GM13976 (cell line): Measurements from ENCODE around the gene DLD.

Experiments used
- DNase-seq: peaks from one replicate; pipeline ENCODE4 v3.0.0; 2012; ENCODE audit warnings: low spot score
- CTCF ChIP-seq: IDR thresholded peaks from 2 replicates; pipeline ENCODE4 v1.5.1; 2012; ENCODE audit warnings: borderline replicate concordance, mild to moderate bottlenecking; ENCODE audit not compliant: insufficient read depth; ENCODE audit errors: extremely low read depth, missing control alignments, control extremely low read depth
- in situ Hi-C: fragments of 300-500 bp; cut with MboI; formaldehyde crosslinking; loops from one replicate; pipeline ENCODE4 v1.12.0; 2022; ENCODE audit warnings: low sequenced_read_pairs, mixed read lengths, inconsistent platforms; ENCODE audit not compliant: unreplicated experiment

The DLD gene

DNA sequence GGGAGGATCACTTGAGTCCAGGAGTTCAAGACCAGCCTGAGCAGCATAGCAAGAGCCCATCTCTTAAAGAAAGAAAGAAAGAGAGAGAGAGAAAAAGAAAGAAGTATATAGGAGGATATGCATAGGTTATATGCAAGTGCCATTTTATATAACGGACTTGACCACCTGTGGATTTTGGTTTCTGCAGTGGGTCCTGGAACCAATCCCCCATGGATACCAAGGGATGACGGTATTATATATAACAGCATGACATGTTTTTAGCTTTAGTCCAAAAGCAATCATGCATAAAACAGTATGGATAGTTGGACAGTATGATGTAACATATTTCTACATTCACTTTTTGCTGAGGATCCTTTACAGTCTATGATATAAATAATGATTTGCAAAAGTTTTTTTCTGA lies 45.3 kb downstream of the DLD start:
- in situ Hi-C loops, result no loop called here
- DNase-seq, result no peak
- no peak for TF ChIP-seq CTCF

DNA sequence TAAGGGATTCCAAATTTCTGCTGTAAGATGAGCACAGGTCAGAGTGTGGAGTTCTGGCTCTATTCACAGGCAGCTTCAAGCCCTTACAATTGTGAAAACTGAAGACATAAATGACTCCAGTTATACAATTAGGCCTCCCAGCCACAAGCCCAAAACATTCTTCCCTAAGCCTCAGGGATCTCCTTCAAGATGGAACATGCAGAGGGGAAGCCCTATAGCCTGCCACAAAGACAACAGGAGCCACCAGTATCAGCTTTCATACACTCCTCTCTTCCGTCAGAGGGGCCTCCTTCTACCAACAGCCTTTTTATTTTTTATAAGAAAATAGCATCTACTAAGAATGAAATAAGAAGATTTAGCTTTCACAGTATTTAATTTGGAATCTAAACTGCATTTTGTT lies 46.5 kb downstream of the DLD start:
- TF ChIP-seq CTCF, result no peak
- no peak for DNase-seq
- in situ Hi-C loops, result no loop called here

DNA sequence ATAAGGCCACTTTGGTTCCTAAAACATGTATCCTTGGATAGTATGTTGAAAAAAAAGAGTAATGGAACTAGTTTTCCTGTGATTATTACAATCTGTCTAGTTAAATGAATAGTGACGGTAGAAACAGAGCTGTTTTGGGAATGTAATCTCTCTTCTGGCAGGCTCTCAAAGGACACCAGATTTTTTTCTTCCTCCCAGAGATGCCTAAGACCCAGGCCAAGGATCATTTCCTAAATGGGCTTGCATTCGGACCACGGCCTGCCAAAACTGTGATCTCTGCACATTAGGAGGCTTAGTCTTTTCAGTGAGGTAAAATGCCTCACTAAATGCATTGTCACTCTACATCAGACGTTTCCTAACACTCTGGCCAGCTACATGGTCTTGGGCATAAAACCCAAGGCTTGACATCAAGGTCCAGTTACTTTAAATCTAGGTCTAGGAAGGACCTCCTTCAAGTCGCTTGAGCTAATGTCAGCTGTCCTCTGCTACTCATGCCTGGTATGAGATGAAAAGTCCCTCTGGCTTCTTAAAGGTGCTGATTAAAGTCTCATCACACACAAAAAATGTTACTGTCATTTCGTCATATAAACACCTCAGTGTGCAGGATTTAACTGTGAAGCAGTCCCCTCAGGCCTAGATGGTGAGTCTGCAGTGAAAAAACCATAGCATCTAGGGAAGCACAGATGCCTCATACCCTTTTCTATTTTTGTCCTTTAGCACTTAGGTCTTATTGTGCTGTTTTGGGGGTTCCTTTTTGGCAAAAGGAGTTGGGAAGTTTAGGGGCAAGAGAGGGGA lies 47.7 kb downstream of the DLD start:
- DNase-seq, result no peak
- in situ Hi-C loops, result no loop called here
- TF ChIP-seq CTCF, result no peak

GRCh38 chr7:107939573-107940489 lies 48.8 kb downstream of the DLD start:
- in situ Hi-C loops, result no loop called here
- no peak for TF ChIP-seq CTCF
- DNase-seq, result no peak

- no peak for DNase-seq
- in situ Hi-C loops, result no loop called here
- no peak for TF ChIP-seq CTCF
Observed at GRCh38 chr7:107940951-107941350, 50.0 kb downstream of the DLD start.

DNA sequence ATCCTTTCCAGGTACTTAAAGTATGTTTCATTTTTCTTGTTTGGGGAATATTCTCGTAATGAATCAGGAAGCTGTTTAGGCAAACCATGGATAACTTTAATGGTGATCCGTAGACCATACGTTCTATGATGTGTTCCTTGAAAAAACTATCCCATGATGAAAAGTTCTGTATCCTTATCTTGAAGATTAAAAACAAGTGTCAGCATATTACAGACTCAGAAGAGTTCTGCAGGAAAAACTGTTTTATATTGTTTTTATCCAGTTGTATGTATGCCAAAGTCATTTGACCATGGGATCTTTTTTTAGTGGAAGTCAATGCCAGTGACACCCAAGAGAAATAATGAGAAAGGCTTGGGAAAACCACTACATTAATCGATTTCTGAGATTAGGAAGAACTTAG lies 52.0 kb downstream of the DLD start:
- TF ChIP-seq CTCF, result no peak
- in situ Hi-C loops, result no loop called here
- no peak for DNase-seq
